HG02938 (cell line): Measurements from ENCODE around the gene ARPC4.

ENCODE experiments used
- ATAC-seq: cut with Tn5 transposase; IDR thresholded peaks from one replicate; pipeline ENCODE4 v1.9.1; 2021; ENCODE audit warnings: mild to moderate bottlenecking, moderate library complexity; ENCODE audit not compliant: unreplicated experiment

ARPC4 gene

GRCh38 chr3:9792405-9793160, at the start of gene ARPC4, which contains the start of gene TADA3:
Gene ARPC4, plus strand, starts transcription at chr3:9793082. Its CDS starts 40 bp downstream, at chr3:9793122.
Gene TADA3, minus strand, starts transcription at chr3:9792473. Its CDS starts 1,007 bp downstream, at chr3:9791466.
- peak; percentile 88 for ATAC-seq

GRCh38 chr3:9743548-9743947, 49.3 kb upstream of the ARPC4 start:
- ATAC-seq: no peak

- no peak for ATAC-seq
These were observed 48.7 kb upstream of the ARPC4 start for GRCh38 chr3:9744162-9744561.

- no peak for ATAC-seq
These were observed 47.4 kb upstream of the ARPC4 start for GRCh38 chr3:9745521-9745920.

- ATAC-seq: no peak
These were observed 46.6 kb upstream of the ARPC4 start for GRCh38 chr3:9746330-9746729.

GRCh38 chr3:9747267-9747666, 45.6 kb upstream of the ARPC4 start:
- no peak for ATAC-seq

- no peak for ATAC-seq
These were observed 44.9 kb upstream of the ARPC4 start for GRCh38 chr3:9748031-9748430.

GRCh38 chr3:9749296-9749644, 43.6 kb upstream of the ARPC4 start:
- ATAC-seq: no peak

GRCh38 chr3:9749645-9750555, 43.0 kb upstream of the ARPC4 start, which contains the start of gene OGG1:
Gene OGG1, plus strand, starts transcription at chr3:9749952. Its CDS starts 335 bp downstream, at chr3:9750287.
- ATAC-seq: peak; percentile 93

GRCh38 chr3:9750556-9751411, 42.1 kb upstream of the ARPC4 start:
- no peak for ATAC-seq

- ATAC-seq: no peak
These were observed 38.2 kb upstream of the ARPC4 start for GRCh38 chr3:9754678-9755077.

GRCh38 chr3:9757427-9757826, 35.5 kb upstream of the ARPC4 start:
- ATAC-seq: no peak

GRCh38 chr3:9760779-9761505, 31.9 kb upstream of the ARPC4 start:
- ATAC-seq: no peak

GRCh38 chr3:9761919-9762318, 31.0 kb upstream of the ARPC4 start:
- no peak for ATAC-seq

GRCh38 chr3:9762871-9763270, 30.0 kb upstream of the ARPC4 start:
- no peak for ATAC-seq

- no peak for ATAC-seq
These were observed 27.0 kb upstream of the ARPC4 start for GRCh38 chr3:9765865-9766264.

- ATAC-seq: no peak
These were observed 25.5 kb upstream of the ARPC4 start for GRCh38 chr3:9767418-9767817.

GRCh38 chr3:9768141-9768775, 24.6 kb upstream of the ARPC4 start:
- ATAC-seq: no peak

GRCh38 chr3:9769012-9769411, 23.9 kb upstream of the ARPC4 start:
- ATAC-seq: no peak
